ENCODE results near the gene PLXNA2.

DNA sequence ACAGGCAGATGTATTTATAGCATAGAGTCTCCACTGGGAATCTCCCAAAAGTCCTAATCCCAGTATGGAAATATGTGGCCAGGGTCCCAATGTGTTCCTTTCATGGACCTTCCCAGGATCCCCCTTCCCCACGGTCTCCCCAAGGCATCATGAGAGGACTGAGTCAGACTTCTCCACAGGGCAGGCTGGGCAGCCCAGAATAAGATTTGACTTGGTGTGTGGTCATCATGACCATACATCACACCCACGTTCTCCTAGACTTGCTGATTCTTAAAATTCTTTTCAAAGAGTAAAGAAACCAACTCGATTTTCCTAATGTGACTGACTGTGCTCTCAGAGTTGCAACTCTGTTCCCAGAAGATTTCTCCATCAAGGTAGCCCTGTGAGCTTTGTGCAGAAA, 239.3 kb downstream of the PLXNA2 start:
- TF ChIP-seq, protein P1, sequence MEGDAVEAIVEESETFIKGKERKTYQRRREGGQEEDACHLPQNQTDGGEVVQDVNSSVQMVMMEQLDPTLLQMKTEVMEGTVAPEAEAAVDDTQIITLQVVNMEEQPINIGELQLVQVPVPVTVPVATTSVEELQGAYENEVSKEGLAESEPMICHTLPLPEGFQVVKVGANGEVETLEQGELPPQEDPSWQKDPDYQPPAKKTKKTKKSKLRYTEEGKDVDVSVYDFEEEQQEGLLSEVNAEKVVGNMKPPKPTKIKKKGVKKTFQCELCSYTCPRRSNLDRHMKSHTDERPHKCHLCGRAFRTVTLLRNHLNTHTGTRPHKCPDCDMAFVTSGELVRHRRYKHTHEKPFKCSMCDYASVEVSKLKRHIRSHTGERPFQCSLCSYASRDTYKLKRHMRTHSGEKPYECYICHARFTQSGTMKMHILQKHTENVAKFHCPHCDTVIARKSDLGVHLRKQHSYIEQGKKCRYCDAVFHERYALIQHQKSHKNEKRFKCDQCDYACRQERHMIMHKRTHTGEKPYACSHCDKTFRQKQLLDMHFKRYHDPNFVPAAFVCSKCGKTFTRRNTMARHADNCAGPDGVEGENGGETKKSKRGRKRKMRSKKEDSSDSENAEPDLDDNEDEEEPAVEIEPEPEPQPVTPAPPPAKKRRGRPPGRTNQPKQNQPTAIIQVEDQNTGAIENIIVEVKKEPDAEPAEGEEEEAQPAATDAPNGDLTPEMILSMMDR (IDR thresholded peaks at IDR 0.05) = no peak
- TF ChIP-seq POLR2A (IDR thresholded peaks at IDR 0.05) = no peak
